Breast epithelium (tissue), 4 donors: Measurements from ENCODE around the gene B4GALNT3. TPM values are rescaled to one million over a fixed set of nuclear protein-coding genes. Genes with fewer than 3 reads are reported as not detected.

Source experiments
- DNase-seq, 2 donors: peaks; one replicate each; pipeline ENCODE4 v3.0.0-alpha.2; 2019; ENCODE audit warnings: low spot score in 2 of 2
- H3K27ac ChIP-seq, 2 donors: fragments of 200-600 bp; sonication (generic) in 1 of 2; one replicate each; pipeline ENCODE4 v1.5.1; 2016 to 2019; ENCODE audit warnings: mild to moderate bottlenecking in 1 of 2
- H3K27me3 ChIP-seq, 2 donors: fragments of 200-600 bp; sonication (generic) in 1 of 2; one replicate each; pipeline versions ENCODE4 v1.5.1 to v1.6.0; 2017 to 2019; ENCODE audit warnings: control low read depth in 1 of 2, mild to moderate bottlenecking in 1 of 2
- H3K36me3 ChIP-seq: fragments of 200-600 bp; one replicate; pipeline ENCODE4 v1.5.1; 2019
- H3K4me1 ChIP-seq, 2 donors: fragments of 200-600 bp; sonication (generic); one replicate each; pipeline ENCODE4 v1.5.1; 2016 to 2019; ENCODE audit warnings: control low read depth in 1 of 2
- H3K4me3 ChIP-seq, 3 donors: fragments of 200-600 bp; sonication (generic); 1 replicate in 2 of 3; 2 replicates in 1 of 3; pipeline ENCODE4 v1.5.1; 2016 to 2019; ENCODE audit warnings: mild to moderate bottlenecking in 3 of 3, moderate library complexity in 2 of 3
- H3K9me3 ChIP-seq, 2 donors: fragments of 200-600 bp; sonication (generic) in 1 of 2; one replicate each; pipeline ENCODE4 v1.5.1; 2016 to 2019; ENCODE audit warnings: control low read depth in 1 of 2
- POLR2A ChIP-seq: fragments of 450-650 bp; IDR thresholded peaks from one replicate; pipeline ENCODE4 v1.6.1; 2016; ENCODE audit warnings: antibody characterized with exemption, mild to moderate bottlenecking, moderate library complexity
- POLR2AphosphoS5 ChIP-seq, 3 donors: sonication (generic); formaldehyde crosslinking; IDR thresholded peaks; one replicate each; pipeline ENCODE4 v1.6.1; 2017; ENCODE audit warnings: antibody characterized with exemption in 3 of 3
- intact Hi-C: fragments of 100-400 bp; cut with DNase I; formaldehyde crosslinking; loops from one replicate; pipeline ENCODE4 v1.15.1; 2023; ENCODE audit warnings: low total_unique reads
- total RNA-seq, 3 donors: library from RNA; depleted of rRNA; stranded (reverse); fragments of >200 nt; gene quantifications; one replicate each; pipeline ENCODE4 v1.1.0, GENCODE V29; 2016
- TF ChIP-seq, protein P1 (sequence below), 3 donors: fragments of 450-650 bp; IDR thresholded peaks; one replicate each; pipeline ENCODE4 v1.5.1; 2016 to 2017; ENCODE audit warnings: antibody characterized with exemption in 3 of 3, mild to moderate bottlenecking in 3 of 3, moderate library complexity in 3 of 3

Gene B4GALNT3
- total RNA-seq, 3 donors from 2014 or later: 0.16 to 5.9 (median 4.6) TPM

DNA sequence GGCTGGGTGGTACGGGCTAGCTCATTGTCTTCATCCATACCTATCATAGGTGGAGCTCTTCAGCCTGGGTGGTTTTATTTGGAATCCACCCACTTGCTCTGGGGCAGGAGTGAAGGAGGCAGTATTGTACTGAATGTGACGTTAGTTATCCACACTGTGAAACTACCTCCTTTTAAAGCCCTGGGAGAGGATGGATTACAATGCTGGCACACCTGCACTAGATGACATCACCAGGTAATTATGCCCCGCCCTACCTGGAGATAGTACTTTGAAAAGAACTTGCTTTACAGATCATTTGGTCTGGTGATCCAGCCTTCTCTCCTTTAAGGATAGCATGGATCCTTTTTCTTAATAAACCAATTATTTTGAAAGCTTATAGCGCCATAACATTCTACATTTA is 78.0 kb downstream of the B4GALNT3 start:
- H3K4me1 ChIP-seq: no peaks in the 10 kb centered on the region
- intact Hi-C loops: no loop called here
- TF ChIP-seq, protein P1, sequence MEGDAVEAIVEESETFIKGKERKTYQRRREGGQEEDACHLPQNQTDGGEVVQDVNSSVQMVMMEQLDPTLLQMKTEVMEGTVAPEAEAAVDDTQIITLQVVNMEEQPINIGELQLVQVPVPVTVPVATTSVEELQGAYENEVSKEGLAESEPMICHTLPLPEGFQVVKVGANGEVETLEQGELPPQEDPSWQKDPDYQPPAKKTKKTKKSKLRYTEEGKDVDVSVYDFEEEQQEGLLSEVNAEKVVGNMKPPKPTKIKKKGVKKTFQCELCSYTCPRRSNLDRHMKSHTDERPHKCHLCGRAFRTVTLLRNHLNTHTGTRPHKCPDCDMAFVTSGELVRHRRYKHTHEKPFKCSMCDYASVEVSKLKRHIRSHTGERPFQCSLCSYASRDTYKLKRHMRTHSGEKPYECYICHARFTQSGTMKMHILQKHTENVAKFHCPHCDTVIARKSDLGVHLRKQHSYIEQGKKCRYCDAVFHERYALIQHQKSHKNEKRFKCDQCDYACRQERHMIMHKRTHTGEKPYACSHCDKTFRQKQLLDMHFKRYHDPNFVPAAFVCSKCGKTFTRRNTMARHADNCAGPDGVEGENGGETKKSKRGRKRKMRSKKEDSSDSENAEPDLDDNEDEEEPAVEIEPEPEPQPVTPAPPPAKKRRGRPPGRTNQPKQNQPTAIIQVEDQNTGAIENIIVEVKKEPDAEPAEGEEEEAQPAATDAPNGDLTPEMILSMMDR (IDR thresholded peaks at IDR 0.05): no peak
- TF ChIP-seq POLR2A (no peak), POLR2AphosphoS5 (IDR thresholded peaks at IDR 0.05) (no peak)
- no peak overlapping the region for H3K4me3 ChIP-seq
- DNase-seq: peak in 1 of 2 donors; percentile 69
- no peaks in the 10 kb centered on the region for H3K9me3 ChIP-seq
- no peaks in the 10 kb centered on the region for H3K27me3 ChIP-seq
- peak overlapping the region in 1 of 2 donors; percentile 75 for H3K27ac ChIP-seq
- H3K36me3 ChIP-seq: no peaks in the 10 kb centered on the region

DNA sequence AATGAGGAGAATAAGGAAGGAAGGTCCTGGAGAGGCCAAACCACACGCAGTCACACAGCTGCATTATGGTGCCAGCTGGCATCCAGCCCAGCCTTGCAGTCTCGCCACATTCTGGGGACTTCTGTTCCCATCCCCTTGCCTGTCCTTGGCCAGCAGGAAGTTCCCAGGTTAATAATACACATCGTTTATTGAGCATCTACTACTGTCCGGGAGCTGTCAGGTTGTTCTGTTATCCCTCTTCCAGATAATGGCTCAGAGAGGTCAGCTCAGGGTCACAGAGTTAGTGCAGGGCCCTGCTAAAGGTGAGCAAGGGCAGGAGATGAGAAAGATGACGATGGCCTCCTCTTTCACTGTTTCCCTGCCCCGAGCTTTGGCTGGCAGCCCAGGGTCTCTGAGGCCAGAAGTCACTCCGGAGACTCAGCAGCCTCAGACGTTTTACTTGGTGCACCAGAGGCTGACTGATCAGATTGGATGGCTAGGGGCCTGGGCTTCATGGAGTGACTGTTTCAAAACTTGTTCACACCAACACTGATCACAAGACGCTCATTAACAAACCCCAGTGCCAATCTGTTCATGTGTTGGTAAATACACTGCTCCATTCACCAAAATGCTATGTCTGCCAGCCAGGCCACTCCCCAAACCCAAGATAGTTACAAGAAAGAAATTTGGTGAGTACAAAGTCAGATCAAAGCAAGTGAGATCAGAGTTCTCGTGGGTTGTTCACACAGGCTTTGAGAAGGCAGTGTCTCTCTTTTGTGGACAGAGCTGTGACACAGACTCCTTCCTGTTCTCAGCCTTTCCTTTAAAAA is 79.2 kb downstream of the B4GALNT3 start:
- Histone ChIP-seq H3K27me3 (no peaks in the 10 kb centered on the region), H3K27ac (peak overlapping the region; percentile 4 to 75), H3K4me3 (no peak overlapping the region), H3K36me3 (no peaks in the 10 kb centered on the region), H3K4me1 (no peaks in the 10 kb centered on the region), H3K9me3 (no peaks in the 10 kb centered on the region)
- DNase-seq: peak in 1 of 2 donors; percentile 71
- TF ChIP-seq, protein P1 (IDR thresholded peaks at IDR 0.05): no peak
- TF ChIP-seq POLR2AphosphoS5 (IDR thresholded peaks at IDR 0.05): no peak
- TF ChIP-seq POLR2A: no peak
- intact Hi-C loops: no loop called here

DNA sequence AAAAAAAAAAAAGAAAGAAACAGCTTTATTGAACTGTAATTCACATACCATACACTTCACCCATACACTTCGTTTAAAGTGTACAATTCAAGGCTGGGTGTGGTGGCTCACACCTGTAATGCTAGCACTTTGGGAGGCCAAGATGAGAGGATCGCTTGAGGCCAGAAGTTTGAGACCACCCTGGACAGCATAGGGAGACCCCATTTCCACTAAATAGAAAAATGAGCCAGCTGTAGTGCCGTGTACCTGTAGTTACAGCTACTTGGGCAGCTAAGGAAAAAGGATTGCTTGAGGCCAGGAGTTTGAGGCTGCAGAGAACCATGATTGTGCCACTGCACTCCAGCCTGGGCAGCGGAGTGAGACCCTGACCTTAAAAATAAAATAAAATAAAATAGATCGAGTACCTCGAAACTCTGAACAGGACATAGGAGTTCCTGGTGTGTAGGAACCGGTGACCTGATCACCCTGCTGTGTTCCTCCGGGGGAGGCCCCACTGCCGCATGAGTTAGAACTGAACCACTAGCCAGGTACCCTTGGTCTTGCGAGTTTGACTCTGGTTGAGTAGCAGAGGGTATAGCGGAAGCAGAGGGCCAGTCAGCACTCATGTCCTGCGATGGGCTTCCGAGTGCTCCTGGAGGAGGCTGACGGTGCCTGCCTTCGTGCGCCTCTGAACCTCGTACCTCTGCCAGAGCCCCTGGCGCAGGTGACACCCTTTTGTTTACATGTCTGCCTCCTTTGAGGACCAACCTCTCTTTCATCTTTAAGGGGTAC is 80.0 kb downstream of the B4GALNT3 start:
- no peak for TF ChIP-seq POLR2AphosphoS5 (IDR thresholded peaks at IDR 0.05)
- TF ChIP-seq, protein P1 (IDR thresholded peaks at IDR 0.05): no peak
- TF ChIP-seq POLR2A: no peak
- intact Hi-C loops: loop anchor here (10.0 kb wide), 1 partner anchor 85 kb away; the partner anchor contains the start of gene B4GALNT3

DNA sequence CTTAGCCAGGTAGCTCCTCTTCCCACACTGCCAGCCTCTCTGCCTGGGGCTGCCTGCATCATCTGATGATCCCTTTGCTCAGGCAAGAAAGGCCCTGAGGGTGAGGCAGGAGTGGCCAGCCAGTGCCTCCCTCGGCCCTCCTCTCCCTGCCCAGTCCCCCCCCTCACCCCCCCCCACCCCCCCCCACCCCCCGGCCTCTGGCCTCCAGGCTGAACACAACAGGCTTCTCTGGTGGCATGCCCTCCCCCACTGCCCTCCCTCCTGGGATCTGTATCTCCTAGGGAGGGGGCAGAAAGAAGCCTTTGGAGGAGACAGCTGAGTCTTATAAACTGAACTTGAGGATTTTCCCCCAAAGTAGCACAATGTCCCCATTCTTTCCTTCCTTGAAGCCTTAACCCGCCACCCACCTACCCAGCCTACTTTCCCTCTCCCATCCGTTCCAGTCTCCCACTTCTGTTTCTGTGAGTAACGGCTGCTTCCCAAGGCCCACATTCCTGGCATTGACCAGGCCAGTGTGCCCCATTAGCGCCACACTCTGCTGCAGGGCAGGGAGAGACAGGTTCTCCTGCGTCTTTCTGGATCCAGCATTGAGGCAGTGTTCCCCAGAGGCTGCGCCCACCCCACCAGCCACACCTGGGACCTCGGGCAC is 82.1 kb downstream of the B4GALNT3 start:
- Histone ChIP-seq H3K36me3 (no peaks in the 10 kb centered on the region), H3K4me3 (no peak overlapping the region), H3K27ac (no peak overlapping the region), H3K9me3 (no peaks in the 10 kb centered on the region), H3K4me1 (no peaks in the 10 kb centered on the region), H3K27me3 (no peaks in the 10 kb centered on the region)
- intact Hi-C loops: loop anchor here (10.0 kb wide), 1 partner anchor 87 kb away; the partner anchor contains the start of gene B4GALNT3
- TF ChIP-seq POLR2A (no peak), POLR2AphosphoS5 (IDR thresholded peaks at IDR 0.05) (no peak)
- TF ChIP-seq, protein P1 (IDR thresholded peaks at IDR 0.05): no peak
- DNase-seq: no peak

More for the DNA sequence above, 80.0 kb downstream of the B4GALNT3 start:
- no peaks in the 10 kb centered on the region for H3K36me3 ChIP-seq
- H3K4me1 ChIP-seq: no peaks in the 10 kb centered on the region
- H3K9me3 ChIP-seq: no peaks in the 10 kb centered on the region
- H3K27ac ChIP-seq: peak overlapping the region in 1 of 2 donors; percentile 43
- H3K4me3 ChIP-seq: no peak overlapping the region
- no peak for DNase-seq
- H3K27me3 ChIP-seq: no peaks in the 10 kb centered on the region
